ENCODE data around the gene SH3PXD2A. TPM values are rescaled to one million over a fixed set of nuclear protein-coding genes. Genes with fewer than 3 reads are reported as not detected.

Gene SH3PXD2A
- total and polyA plus RNA-seq, 2 of the 4 experiments (the other 2 are of a cell fraction) = 6.3 to 23.0 TPM

GRCh38 chr10:103657061-103657591, 198.2 kb downstream of the SH3PXD2A start:
- CTCF ChIA-PET = interaction anchor here (1.1 kb wide), 1 partner anchor 52 kb away, joined by 4 read pairs; no protein-coding TSS in a partner anchor

More at GRCh38 chr10:103657061-103657591, 198.2 kb downstream of the SH3PXD2A start:
- Histone ChIP-seq H3K56ac (ENCODE audit: extremely low read depth, insufficient read depth, low read length) (no peak overlapping the region), H3K23ac (ENCODE audit: low read depth, low read length) (no peak overlapping the region), H3K14ac (replicated peaks; ENCODE audit: low read depth, low read length) (no peak overlapping the region), H3K18ac (ENCODE audit: low read depth, low read length) (no peak overlapping the region), H4K91ac (ENCODE audit: insufficient read depth, low read depth, low read length) (no peak overlapping the region), H3K9ac (ENCODE audit: low read depth, low read length) (no peak overlapping the region), H3K4ac (ENCODE audit: low read depth, low read length) (no peak overlapping the region), H2BK15ac (ENCODE audit: low read depth, low read length) (no peak overlapping the region), H4K20me1 (ENCODE audit: insufficient read depth, low read length) (peaks cover 78% of the 10 kb centered on the region), H2BK120ac (ENCODE audit: low read depth, low read length) (no peak overlapping the region), H2AFZ (replicated peaks; ENCODE audit: low read length, poor library complexity) (no peak overlapping the region), H3K27ac (ENCODE audit: insufficient read depth, low read length) (no peak overlapping the region), H2AK9ac (replicated peaks; ENCODE audit: low read depth, low read length, poor library complexity) (no peak overlapping the region), H3K9me1 (ENCODE audit: insufficient read depth, low read length) (peaks cover 23% of the 10 kb centered on the region), H3K9me3 (ENCODE audit: control insufficient read depth, insufficient read depth, low read length) (peaks cover 4% of the 10 kb centered on the region), H3K27me3 (ENCODE audit: control insufficient read depth, insufficient read depth, low read length) (no peaks in the 10 kb centered on the region), H2BK20ac (ENCODE audit: low read depth, low read length) (no peak overlapping the region), H2AK5ac (ENCODE audit: low read depth, low read length) (no peak overlapping the region), H4K8ac (ENCODE audit: low read depth in 2 of 2, low read length in 2 of 2) (no peak overlapping the region), H3K36me3 (ENCODE audit: control insufficient read depth, insufficient read depth, low read length) (peaks cover 44% of the 10 kb centered on the region), H3K79me1 (ENCODE audit: low read depth in 1 of 2, low read length in 2 of 2) (peaks cover 28 to 91% of the 10 kb centered on the region in 2 experiments; a peak in 3 of 4 replicates), H3K4me3 (ENCODE audit: insufficient read depth, low read depth, low read length) (no peak overlapping the region), H2BK5ac (ENCODE audit: low read depth, low read length, poor library complexity, severe bottlenecking) (no peak overlapping the region), H4K5ac (ENCODE audit: low read depth, low read length) (no peak overlapping the region), H3K4me1 (ENCODE audit: control insufficient read depth, insufficient read depth, low read length) (peaks cover 17% of the 10 kb centered on the region), H3K4me2 (ENCODE audit: low read depth, low read length) (no peak overlapping the region)
- in situ Hi-C loops (cut with MboI; ENCODE audit: low sequenced_read_pairs) (no loop called here), intact Hi-C loops (cut with micrococcal nuclease) (no loop called here), dilution Hi-C loops (cut with HindIII; ENCODE audit: low sequenced_read_pairs, unreplicated experiment) (no loop called here)
- POLR2A ChIA-PET (ENCODE audit: unreplicated experiment) = interaction anchor here (0.7 kb wide), 1 partner anchor 12 kb away, joined by 3 read pairs; no protein-coding TSS in a partner anchor
- TF ChIP-seq POLR2A (IDR thresholded peaks at IDR 0.05; ENCODE audit: low read depth, low read length) (no peak), ELK1 (IDR thresholded peaks at IDR 0.05; ENCODE audit: borderline replicate concordance, low read depth, low read length) (no peak), SMC3 (IDR thresholded peaks at IDR 0.05; ENCODE audit: low read depth, low read length) (no peak), CHD1 (IDR thresholded peaks at IDR 0.05; ENCODE audit: low read depth, low read length) (no peak), CTCF (conservative IDR thresholded peaks at IDR 0.05; ENCODE audit: low read depth, low read length) (no peak), BHLHE40 (IDR thresholded peaks at IDR 0.05; ENCODE audit: low read depth, low read length) (no peak), MAFK (IDR thresholded peaks at IDR 0.05; ENCODE audit: low read depth, low read length) (no peak), FOS (IDR thresholded peaks at IDR 0.05; ENCODE audit: low read depth, low read length) (no peak), RCOR1 (IDR thresholded peaks at IDR 0.05; ENCODE audit: insufficient replicate concordance, low read length) (no peak), CEBPB (IDR thresholded peaks at IDR 0.05; ENCODE audit: low read depth, low read length) (no peak), NFE2L2 (IDR thresholded peaks at IDR 0.05; ENCODE audit: low read depth, low read length) (no peak), MXI1 (IDR thresholded peaks at IDR 0.05; ENCODE audit: borderline replicate concordance, low read depth, low read length) (no peak), RFX5 (IDR thresholded peaks at IDR 0.05; ENCODE audit: low read depth, low read length) (no peak), MAZ (IDR thresholded peaks at IDR 0.05; ENCODE audit: borderline replicate concordance, low read depth, low read length) (no peak), RAD21 (IDR thresholded peaks at IDR 0.05; ENCODE audit: low read length) (no peak), USF2 (IDR thresholded peaks at IDR 0.05; ENCODE audit: low read depth, low read length) (no peak)
- no peak for DNase-seq
- 100% methylated on average over 1 of the region's 4 CpGs; no CpG with 5 or more reads in 1 of the 2 experiments for WGBS, 2 experiments (ENCODE audit: extremely low coverage in 2 of 2, insufficient read length in 1 of 2)
- BruUV-seq (replicated peaks) = no TSS peak
- ATAC-seq (ENCODE audit: low read depth) = no peak
